ENCODE measurements around the gene RBM28. TPM values are rescaled to one million over a fixed set of nuclear protein-coding genes. Genes with fewer than 3 reads are reported as not detected.
A peak's percentile ranks its signal among the peaks of the same experiment; 100 is the strongest.

RBM28 gene
- total RNA-seq, 1 experiment from 2014 or later, result 54.1 TPM

DNA sequence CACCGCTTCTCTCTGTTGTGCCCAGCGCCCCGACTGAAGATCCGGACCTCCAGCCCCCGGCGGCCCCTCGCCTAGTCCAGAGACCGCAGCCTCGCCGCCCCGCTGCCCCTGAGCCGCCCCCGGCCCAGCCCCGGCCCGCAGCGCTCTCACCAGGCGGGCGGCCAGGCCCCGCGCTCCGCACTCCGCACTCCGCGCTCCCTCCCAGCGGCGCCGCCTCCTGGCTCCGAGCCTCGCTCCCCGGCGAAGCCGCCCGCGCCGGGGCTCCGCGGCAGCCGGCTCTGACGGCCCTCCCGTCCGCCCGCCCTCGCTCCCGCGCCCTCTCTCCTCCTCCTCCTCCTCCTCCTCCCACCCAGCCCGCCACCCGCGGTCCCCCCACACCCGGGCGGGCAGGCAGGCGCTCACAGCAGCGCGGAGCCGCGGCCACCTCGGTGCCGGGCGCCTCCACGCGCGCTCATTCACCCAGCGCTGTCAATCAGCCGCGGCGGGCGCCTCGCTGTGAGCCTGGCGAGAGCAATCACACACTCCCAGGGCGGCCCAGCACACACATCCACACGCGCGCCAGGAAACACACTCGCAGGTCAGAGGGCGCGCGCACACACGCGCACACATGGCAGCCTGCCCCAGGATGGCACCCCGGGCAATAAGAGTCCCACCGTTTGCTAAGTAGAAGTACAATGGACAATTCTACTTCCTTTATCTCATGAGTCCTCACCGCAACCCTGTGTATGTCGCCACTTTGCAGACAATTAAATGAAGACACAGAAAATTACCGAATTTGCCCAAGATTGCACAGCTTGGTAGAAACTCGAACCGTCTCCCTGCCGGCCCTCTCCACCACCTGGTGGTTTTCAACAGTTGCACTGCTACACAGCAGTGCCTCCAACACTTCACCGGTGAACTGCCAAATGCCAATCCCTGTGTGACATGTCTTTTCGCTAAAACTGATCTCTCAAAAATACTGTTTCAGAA is 18.0 kb upstream of the RBM28 start, which contains the start of gene PRRT4:
PRRT4 (minus strand) TSS at position 280 of the 969 bp plus-strand sequence.
- Histone ChIP-seq H3K4me1 (ENCODE audit: control insufficient read depth, insufficient read depth, low read length) (no peaks in the 10 kb centered on the region; the same call in 1 of the 2 replicates), H3K4me3 (ENCODE audit: low read depth in 2 of 2, low read length in 2 of 2) (peak within 1 kb of the TSS; percentile 47 to 53), H3K9me3 (ENCODE audit: control insufficient read depth, insufficient read depth, low read depth, low read length) (no peaks in the 10 kb centered on the region), H3K36me3 (ENCODE audit: control insufficient read depth, insufficient read depth, low read length) (no peaks in the 10 kb centered on the region), H3K27me3 (ENCODE audit: control insufficient read depth, insufficient read depth, low read length) (peaks cover 24% of the 10 kb centered on the region), H3K27ac (ENCODE audit: low read length) (no peak within 1 kb of the TSS)
- ATAC-seq, result peak; percentile 76
- in situ Hi-C loops (cut with HindIII; ENCODE audit: low pct_unique_long_range_greater_than_20kb, low sequenced_read_pairs) (no loop called here), intact Hi-C loops (cut with micrococcal nuclease; ENCODE audit: unreplicated experiment) (no loop called here)
- POLR2A ChIA-PET, result no interaction called here
- no peak for TF ChIP-seq SIN3A (IDR thresholded peaks at IDR 0.05; ENCODE audit: borderline replicate concordance, insufficient read depth, low read depth, low read length)
- TF ChIP-seq, protein P1, sequence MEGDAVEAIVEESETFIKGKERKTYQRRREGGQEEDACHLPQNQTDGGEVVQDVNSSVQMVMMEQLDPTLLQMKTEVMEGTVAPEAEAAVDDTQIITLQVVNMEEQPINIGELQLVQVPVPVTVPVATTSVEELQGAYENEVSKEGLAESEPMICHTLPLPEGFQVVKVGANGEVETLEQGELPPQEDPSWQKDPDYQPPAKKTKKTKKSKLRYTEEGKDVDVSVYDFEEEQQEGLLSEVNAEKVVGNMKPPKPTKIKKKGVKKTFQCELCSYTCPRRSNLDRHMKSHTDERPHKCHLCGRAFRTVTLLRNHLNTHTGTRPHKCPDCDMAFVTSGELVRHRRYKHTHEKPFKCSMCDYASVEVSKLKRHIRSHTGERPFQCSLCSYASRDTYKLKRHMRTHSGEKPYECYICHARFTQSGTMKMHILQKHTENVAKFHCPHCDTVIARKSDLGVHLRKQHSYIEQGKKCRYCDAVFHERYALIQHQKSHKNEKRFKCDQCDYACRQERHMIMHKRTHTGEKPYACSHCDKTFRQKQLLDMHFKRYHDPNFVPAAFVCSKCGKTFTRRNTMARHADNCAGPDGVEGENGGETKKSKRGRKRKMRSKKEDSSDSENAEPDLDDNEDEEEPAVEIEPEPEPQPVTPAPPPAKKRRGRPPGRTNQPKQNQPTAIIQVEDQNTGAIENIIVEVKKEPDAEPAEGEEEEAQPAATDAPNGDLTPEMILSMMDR (IDR thresholded peaks at IDR 0.05), result 0 out of 2 replicates have a peak, but pooled peaks have one; percentile 14
- CTCF ChIA-PET, result no interaction called here
- DNase-seq (ENCODE audit: low read depth, low spot score), result no peak
- no TSS peak for BruUV-seq (replicated peaks)

DNA sequence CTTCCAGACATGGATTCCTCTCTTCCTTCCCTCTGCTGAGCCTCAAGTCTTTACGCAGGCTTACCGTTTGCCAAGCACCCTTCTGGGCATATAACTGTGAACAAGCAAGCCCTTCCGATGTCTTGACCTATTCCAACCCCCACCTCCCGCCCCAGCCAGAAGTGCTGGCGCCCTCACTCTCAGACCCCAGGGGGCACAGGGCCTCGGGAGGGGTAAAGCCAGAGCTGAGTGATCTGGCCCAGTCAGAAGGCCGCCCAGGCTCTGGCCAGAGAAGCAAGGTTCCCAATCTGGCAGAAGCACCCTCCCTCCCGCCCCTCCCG is 16.6 kb upstream of the RBM28 start:
- CTCF ChIA-PET, result interaction anchor here (0.6 kb wide), 1 partner anchor 15 kb away, joined by 5 read pairs; no protein-coding TSS in a partner anchor
- in situ Hi-C loops (cut with HindIII; ENCODE audit: low pct_unique_long_range_greater_than_20kb, low sequenced_read_pairs) (no loop called here), intact Hi-C loops (cut with micrococcal nuclease; ENCODE audit: unreplicated experiment) (no loop called here)
- POLR2A ChIA-PET, result no interaction called here
- Histone ChIP-seq H3K4me1 (ENCODE audit: control insufficient read depth, insufficient read depth, low read length) (no peaks in the 10 kb centered on the region; the same call in 1 of the 2 replicates), H3K9me3 (ENCODE audit: control insufficient read depth, insufficient read depth, low read depth, low read length) (no peaks in the 10 kb centered on the region), H3K27me3 (ENCODE audit: control insufficient read depth, insufficient read depth, low read length) (peaks cover 17% of the 10 kb centered on the region), H3K4me3 (ENCODE audit: low read depth in 2 of 2, low read length in 2 of 2) (peak overlapping the region in 1 of 2 experiments; percentile 4; a peak in 1 of 4 replicates), H3K27ac (ENCODE audit: low read length) (no peak overlapping the region), H3K36me3 (ENCODE audit: control insufficient read depth, insufficient read depth, low read length) (no peaks in the 10 kb centered on the region)
- DNase-seq (ENCODE audit: low read depth, low spot score) (no peak), ATAC-seq (0 out of 2 replicates have a peak, but pooled peaks have one; percentile 13)
- no peak for TF ChIP-seq SIN3A (IDR thresholded peaks at IDR 0.05; ENCODE audit: borderline replicate concordance, insufficient read depth, low read depth, low read length)
- TF ChIP-seq, protein P1 (IDR thresholded peaks at IDR 0.05), result no peak
- TF ChIP-seq, protein P2, sequence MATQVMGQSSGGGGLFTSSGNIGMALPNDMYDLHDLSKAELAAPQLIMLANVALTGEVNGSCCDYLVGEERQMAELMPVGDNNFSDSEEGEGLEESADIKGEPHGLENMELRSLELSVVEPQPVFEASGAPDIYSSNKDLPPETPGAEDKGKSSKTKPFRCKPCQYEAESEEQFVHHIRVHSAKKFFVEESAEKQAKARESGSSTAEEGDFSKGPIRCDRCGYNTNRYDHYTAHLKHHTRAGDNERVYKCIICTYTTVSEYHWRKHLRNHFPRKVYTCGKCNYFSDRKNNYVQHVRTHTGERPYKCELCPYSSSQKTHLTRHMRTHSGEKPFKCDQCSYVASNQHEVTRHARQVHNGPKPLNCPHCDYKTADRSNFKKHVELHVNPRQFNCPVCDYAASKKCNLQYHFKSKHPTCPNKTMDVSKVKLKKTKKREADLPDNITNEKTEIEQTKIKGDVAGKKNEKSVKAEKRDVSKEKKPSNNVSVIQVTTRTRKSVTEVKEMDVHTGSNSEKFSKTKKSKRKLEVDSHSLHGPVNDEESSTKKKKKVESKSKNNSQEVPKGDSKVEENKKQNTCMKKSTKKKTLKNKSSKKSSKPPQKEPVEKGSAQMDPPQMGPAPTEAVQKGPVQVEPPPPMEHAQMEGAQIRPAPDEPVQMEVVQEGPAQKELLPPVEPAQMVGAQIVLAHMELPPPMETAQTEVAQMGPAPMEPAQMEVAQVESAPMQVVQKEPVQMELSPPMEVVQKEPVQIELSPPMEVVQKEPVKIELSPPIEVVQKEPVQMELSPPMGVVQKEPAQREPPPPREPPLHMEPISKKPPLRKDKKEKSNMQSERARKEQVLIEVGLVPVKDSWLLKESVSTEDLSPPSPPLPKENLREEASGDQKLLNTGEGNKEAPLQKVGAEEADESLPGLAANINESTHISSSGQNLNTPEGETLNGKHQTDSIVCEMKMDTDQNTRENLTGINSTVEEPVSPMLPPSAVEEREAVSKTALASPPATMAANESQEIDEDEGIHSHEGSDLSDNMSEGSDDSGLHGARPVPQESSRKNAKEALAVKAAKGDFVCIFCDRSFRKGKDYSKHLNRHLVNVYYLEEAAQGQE (IDR thresholded peaks at IDR 0.05; ENCODE audit: insufficient read depth in 1 of 2, low read depth in 2 of 2, low read length in 1 of 2), result no peak
- no peak for TF ChIP-seq POLR2AphosphoS5 (IDR thresholded peaks at IDR 0.05; ENCODE audit: low read depth, low read length)
- TF ChIP-seq TCF7L2 (IDR thresholded peaks at IDR 0.05; ENCODE audit: low read depth, low read length), result no peak
- no TSS peak for BruUV-seq (replicated peaks)

Data from Panc1 (cell line).